HG03354 (cell line): ENCODE data around the gene RAE1.

Experiments used
- ATAC-seq: cut with Tn5 transposase; IDR thresholded peaks from one replicate; pipeline ENCODE4 v1.9.1; 2021; ENCODE audit warnings: mild to moderate bottlenecking; ENCODE audit not compliant: unreplicated experiment, poor library complexity, severe bottlenecking

The RAE1 gene

GRCh38 chr20:57425150-57426013 is 74.3 kb downstream of the RAE1 start:
- ATAC-seq: peak; percentile 56

DNA sequence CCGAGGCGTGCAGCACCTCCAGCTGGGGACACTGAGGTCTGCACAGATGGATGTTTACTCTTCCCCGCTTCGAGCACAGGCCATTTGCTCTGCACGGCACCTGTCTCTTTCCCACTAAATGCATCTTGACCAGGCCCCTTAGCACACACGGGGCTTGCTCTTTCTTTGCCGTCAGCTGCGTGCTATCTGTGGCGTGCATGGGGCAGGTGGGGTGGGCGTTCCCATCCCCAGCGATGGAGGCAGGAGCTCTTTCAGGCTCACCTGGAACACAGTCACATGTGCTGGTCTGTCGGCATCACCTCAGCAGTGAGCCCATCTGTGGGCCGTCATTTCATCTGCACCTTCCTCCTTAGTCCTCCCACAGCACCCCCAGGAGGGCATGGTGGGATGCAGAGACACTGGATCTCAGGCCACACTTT is 75.2 kb downstream of the RAE1 start:
- ATAC-seq: no peak

DNA sequence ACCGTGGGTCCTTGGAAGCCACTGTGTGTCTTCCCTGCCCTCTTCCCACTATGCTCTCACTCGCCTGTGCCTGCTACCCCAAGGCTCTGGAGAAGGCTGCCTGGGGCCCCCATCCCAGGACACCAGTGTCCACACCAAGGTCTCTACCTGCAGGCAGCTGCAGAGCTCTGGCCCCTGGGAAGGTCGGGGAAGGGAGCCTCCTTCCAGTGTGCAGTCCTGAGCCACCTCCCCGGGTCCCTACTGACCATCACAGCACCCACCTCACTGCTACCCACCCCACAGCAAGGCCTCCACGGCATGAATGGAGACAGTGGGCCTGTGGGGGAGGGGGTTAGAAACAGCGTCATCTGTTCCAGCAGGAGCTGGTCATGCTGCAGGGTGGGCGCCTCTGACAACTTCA is 75.8 kb downstream of the RAE1 start:
- ATAC-seq: no peak

- no peak for ATAC-seq
Measured at GRCh38 chr20:57428324-57429158, 77.5 kb downstream of the RAE1 start.
